Psoas muscle (tissue), 8 donors: ENCODE data around the gene KIF18A. TPM values are rescaled to one million over a fixed set of nuclear protein-coding genes. Genes with fewer than 3 reads are reported as not detected.

Experiments used
- ATAC-seq, 4 donors: fragments of 200-7000 bp; cut with Tn5 transposase; one replicate each; pipeline ENCODE4 v1.9.1; 2020; ENCODE audit warnings: moderate library complexity in 3 of 4, mild to moderate bottlenecking in 2 of 4
- DNase-seq, 2 donors: peaks; one replicate each; pipeline ENCODE4 v3.0.0-alpha.2; 2020
- H3K27ac ChIP-seq: fragments of 200-600 bp; one replicate; pipeline ENCODE4 v1.8.0; 2022
- H3K27me3 ChIP-seq, 3 donors: fragments of 200-600 bp in 1 of 3; one replicate each; pipeline versions ENCODE4 v1.6.1 to v1.8.0; 2013 to 2022; ENCODE audit warnings: low read length in 2 of 3, mild to moderate bottlenecking in 2 of 3, moderate library complexity in 1 of 3; ENCODE audit not compliant: insufficient read depth in 3 of 3
- H3K36me3 ChIP-seq, 2 donors: fragments of 200-600 bp in 1 of 2; one replicate each; pipeline versions ENCODE4 v1.6.1 to v1.8.0; 2013 to 2022; ENCODE audit warnings: low read depth in 1 of 2, mild to moderate bottlenecking in 1 of 2, moderate library complexity in 1 of 2; ENCODE audit not compliant: insufficient read depth in 1 of 2
- H3K4me1 ChIP-seq: fragments of 200-600 bp; one replicate; pipeline ENCODE4 v1.8.0; 2022
- H3K4me3 ChIP-seq: fragments of 200-600 bp; one replicate; pipeline ENCODE4 v1.8.0; 2022; ENCODE audit warnings: mild to moderate bottlenecking
- H3K9me3 ChIP-seq: fragments of 200-600 bp; one replicate; pipeline ENCODE4 v1.8.0; 2022
- WGBS, 3 donors: extraction: QIAGEN DNeasy Blood & Tissue Kit; methylation state at CpG; one replicate each; pipeline versions ENCODE4 v1.1.6 to v1.1.7; 2013; 5-methylcytosine and 5-hydroxymethylcytosine counted together
- intact Hi-C, 2 donors: fragments of 100-400 bp; cut with DNase I; formaldehyde crosslinking; loops; one replicate each; pipeline versions ENCODE4 v1.11.0 to v1.14.2; 2022
- polyA plus RNA-seq, 3 donors: library from polyadenylated mRNA; stranded (reverse); fragments of 200-250 nt; gene quantifications; one replicate each; pipeline ENCODE4 v1.2.3, GENCODE V29; 2013
- total RNA-seq, 4 donors: library from RNA; stranded (reverse); fragmentation: NEBNext Ultra II Directional in 2 of 4; extraction: Animal tissue kit (Norgen Biotek cat#: 25700) in 2 of 4; gene quantifications; one replicate each; pipeline versions ENCODE4 v1.2.1 to v1.2.4, GENCODE V29; 2021 to 2023
- TF ChIP-seq, protein P1 (sequence below): fragments of 200-600 bp; IDR thresholded peaks from one replicate; pipeline ENCODE4 v1.8.0; 2022; ENCODE audit warnings: antibody characterized with exemption
- donor health status: healthy with polysubstance abuse.
- donor health status: DM: no; HTN: no; CAD: no; lungs with moderate emphysema.
- donor health status: Bipolar disorder and iron deficiency.
- donor health status: healthy.
- donor health status: DM: yes; HTN: yes; CAD: no.
- donor health status: DM: no; HTN: no; CAD: no.
- donor health status: DM: no; HTN: no; CAD: no.
- donor health status: DM: yes; HTN: yes; CAD: no.

The KIF18A gene
- total and polyA plus RNA-seq, 7 donors, result 0.15 to 0.53 (median 0.46) TPM; not detected in 2

- ATAC-seq, result no peak
Measured at GRCh38 chr11:27998552-27998951, 109.4 kb downstream of the KIF18A start.

GRCh38 chr11:27997344-27997743 is 110.6 kb downstream of the KIF18A start:
- 87 to 94% (median 91%) methylated on average over 2 of the region's 2 CpGs for WGBS, 3 donors

More at GRCh38 chr11:27998552-27998951, 109.4 kb downstream of the KIF18A start:
- Histone ChIP-seq H3K27ac (no peak overlapping the region), H3K4me3 (no peak overlapping the region), H3K4me1 (no peaks in the 10 kb centered on the region), H3K36me3 (no peaks in the 10 kb centered on the region), H3K9me3 (peaks cover 4% of the 10 kb centered on the region), H3K27me3 (no peaks in the 10 kb centered on the region)
- intact Hi-C loops, result no loop called here
- DNase-seq, result no peak
- TF ChIP-seq, protein P1, sequence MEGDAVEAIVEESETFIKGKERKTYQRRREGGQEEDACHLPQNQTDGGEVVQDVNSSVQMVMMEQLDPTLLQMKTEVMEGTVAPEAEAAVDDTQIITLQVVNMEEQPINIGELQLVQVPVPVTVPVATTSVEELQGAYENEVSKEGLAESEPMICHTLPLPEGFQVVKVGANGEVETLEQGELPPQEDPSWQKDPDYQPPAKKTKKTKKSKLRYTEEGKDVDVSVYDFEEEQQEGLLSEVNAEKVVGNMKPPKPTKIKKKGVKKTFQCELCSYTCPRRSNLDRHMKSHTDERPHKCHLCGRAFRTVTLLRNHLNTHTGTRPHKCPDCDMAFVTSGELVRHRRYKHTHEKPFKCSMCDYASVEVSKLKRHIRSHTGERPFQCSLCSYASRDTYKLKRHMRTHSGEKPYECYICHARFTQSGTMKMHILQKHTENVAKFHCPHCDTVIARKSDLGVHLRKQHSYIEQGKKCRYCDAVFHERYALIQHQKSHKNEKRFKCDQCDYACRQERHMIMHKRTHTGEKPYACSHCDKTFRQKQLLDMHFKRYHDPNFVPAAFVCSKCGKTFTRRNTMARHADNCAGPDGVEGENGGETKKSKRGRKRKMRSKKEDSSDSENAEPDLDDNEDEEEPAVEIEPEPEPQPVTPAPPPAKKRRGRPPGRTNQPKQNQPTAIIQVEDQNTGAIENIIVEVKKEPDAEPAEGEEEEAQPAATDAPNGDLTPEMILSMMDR, result no peak

GRCh38 chr11:27996066-27996465 is 111.9 kb downstream of the KIF18A start:
- TF ChIP-seq, protein P1, result no peak
- no peaks in the 10 kb centered on the region for H3K4me1 ChIP-seq
- no peak overlapping the region for H3K27ac ChIP-seq
- H3K4me3 ChIP-seq, result no peak overlapping the region
- WGBS, 3 donors, result 74 to 83% (median 81%) methylated on average over 2 of the region's 2 CpGs
- no peak for ATAC-seq
- intact Hi-C loops, result no loop called here
- H3K9me3 ChIP-seq, result no peaks in the 10 kb centered on the region
- DNase-seq, result no peak
- H3K36me3 ChIP-seq, result no peaks in the 10 kb centered on the region
- H3K27me3 ChIP-seq, result no peaks in the 10 kb centered on the region

More at GRCh38 chr11:27997344-27997743, 110.6 kb downstream of the KIF18A start:
- H3K27ac ChIP-seq, result no peak overlapping the region
- H3K9me3 ChIP-seq, result no peaks in the 10 kb centered on the region
- H3K4me3 ChIP-seq, result no peak overlapping the region
- H3K27me3 ChIP-seq, result no peaks in the 10 kb centered on the region
- H3K4me1 ChIP-seq, result no peaks in the 10 kb centered on the region
- ATAC-seq (no peak), DNase-seq (no peak)
- H3K36me3 ChIP-seq, result no peaks in the 10 kb centered on the region
- TF ChIP-seq, protein P1, result no peak
- intact Hi-C loops, result no loop called here

DNA sequence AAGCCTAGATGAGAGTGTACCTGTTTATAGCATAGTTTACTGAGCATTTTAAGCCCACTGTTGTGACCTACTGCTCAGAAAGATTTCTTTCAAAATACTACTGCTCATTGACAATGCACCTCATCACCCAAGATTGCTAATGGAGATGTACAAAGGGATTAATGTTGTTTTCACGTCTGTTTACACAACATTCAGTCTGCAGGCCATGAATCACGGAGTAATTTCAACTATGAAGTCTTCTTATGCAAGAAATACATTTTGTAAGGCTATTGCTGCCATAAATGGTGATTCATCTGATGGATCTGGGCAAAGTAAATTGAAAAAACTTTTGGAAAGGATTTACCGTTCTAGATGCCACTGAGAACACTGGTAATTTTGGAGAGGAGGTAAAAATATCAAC is 112.9 kb downstream of the KIF18A start:
- 71 to 89% (median 86%) methylated on average over 3 of the region's 3 CpGs for WGBS, 3 donors
- no peak overlapping the region for H3K27ac ChIP-seq

GRCh38 chr11:27991736-27992135 is 116.2 kb downstream of the KIF18A start:
- 59 to 74% (median 71%) methylated on average over 1 of the region's 1 CpG for WGBS, 3 donors
- Histone ChIP-seq H3K9me3 (no peaks in the 10 kb centered on the region), H3K4me1 (no peaks in the 10 kb centered on the region), H3K27ac (no peak overlapping the region), H3K36me3 (no peaks in the 10 kb centered on the region), H3K27me3 (no peaks in the 10 kb centered on the region), H3K4me3 (no peak overlapping the region)
- no peak for ATAC-seq
- intact Hi-C loops, result no loop called here
- TF ChIP-seq, protein P1, result no peak
- DNase-seq, result no peak

More for the DNA sequence above, 112.9 kb downstream of the KIF18A start:
- intact Hi-C loops, result no loop called here
- H3K9me3 ChIP-seq, result no peaks in the 10 kb centered on the region
- no peak overlapping the region for H3K4me3 ChIP-seq
- no peaks in the 10 kb centered on the region for H3K4me1 ChIP-seq
- ATAC-seq, result no peak
- no peak for DNase-seq
- H3K36me3 ChIP-seq, result no peaks in the 10 kb centered on the region
- H3K27me3 ChIP-seq, result no peaks in the 10 kb centered on the region
- TF ChIP-seq, protein P1, result no peak
